LNCAP (cell line): Measurements from ENCODE around the gene BTK.

Experiments
- TF ChIP-seq, protein P1 (sequence below): fragments of 450-650 bp; IDR thresholded peaks from 2 replicates; pipeline ENCODE4 v1.5.1; 2017; ENCODE audit warnings: mild to moderate bottlenecking

Gene BTK

GRCh38 chrX:101407167-101407747, 21.3 kb upstream of the BTK start:
- TF ChIP-seq, protein P1, sequence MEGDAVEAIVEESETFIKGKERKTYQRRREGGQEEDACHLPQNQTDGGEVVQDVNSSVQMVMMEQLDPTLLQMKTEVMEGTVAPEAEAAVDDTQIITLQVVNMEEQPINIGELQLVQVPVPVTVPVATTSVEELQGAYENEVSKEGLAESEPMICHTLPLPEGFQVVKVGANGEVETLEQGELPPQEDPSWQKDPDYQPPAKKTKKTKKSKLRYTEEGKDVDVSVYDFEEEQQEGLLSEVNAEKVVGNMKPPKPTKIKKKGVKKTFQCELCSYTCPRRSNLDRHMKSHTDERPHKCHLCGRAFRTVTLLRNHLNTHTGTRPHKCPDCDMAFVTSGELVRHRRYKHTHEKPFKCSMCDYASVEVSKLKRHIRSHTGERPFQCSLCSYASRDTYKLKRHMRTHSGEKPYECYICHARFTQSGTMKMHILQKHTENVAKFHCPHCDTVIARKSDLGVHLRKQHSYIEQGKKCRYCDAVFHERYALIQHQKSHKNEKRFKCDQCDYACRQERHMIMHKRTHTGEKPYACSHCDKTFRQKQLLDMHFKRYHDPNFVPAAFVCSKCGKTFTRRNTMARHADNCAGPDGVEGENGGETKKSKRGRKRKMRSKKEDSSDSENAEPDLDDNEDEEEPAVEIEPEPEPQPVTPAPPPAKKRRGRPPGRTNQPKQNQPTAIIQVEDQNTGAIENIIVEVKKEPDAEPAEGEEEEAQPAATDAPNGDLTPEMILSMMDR = no peak

DNA sequence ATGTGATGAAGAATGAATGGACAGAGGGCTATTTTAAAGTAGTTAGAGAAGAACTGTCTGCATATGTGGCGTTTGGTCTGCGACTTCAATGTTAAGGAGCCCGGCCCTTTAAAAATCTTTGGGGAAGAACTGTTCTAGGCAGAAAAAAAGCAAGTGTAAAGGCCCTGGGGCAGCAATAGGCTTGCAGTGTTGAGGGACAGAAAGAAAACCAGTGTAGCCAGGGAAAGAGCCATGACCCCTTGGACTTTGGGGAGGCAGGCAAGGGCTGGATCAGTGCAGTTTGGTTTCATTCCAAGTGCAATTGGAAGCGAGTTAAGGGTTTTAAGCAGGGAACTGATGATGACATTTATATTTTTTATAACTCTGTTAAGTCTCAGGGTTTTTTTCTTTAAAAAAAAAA, 13.8 kb upstream of the BTK start:
- TF ChIP-seq, protein P1 = no peak

GRCh38 chrX:101398694-101399093, 12.7 kb upstream of the BTK start:
- TF ChIP-seq, protein P1 = no peak

GRCh38 chrX:101397779-101398178, 11.8 kb upstream of the BTK start:
- TF ChIP-seq, protein P1 = no peak

- TF ChIP-seq, protein P1 = no peak
These were observed 9.8 kb upstream of the BTK start for GRCh38 chrX:101395789-101396188.

- TF ChIP-seq, protein P1 = no peak
These were observed 8.4 kb upstream of the BTK start for GRCh38 chrX:101394372-101394771.

- TF ChIP-seq, protein P1 = no peak
These were observed 7.7 kb upstream of the BTK start for GRCh38 chrX:101393530-101394305.
